Kidney (tissue), 22 donors: Measurements from ENCODE around the gene HPS4. TPM values are rescaled to one million over a fixed set of nuclear protein-coding genes. Genes with fewer than 3 reads are reported as not detected.
"Not testable (repeated sequence)": the region's sequence is repeated elsewhere in the genome, so short reads cannot be mapped to it uniquely, and the experiment has no call there.

Experiments used
- DNase-seq, 5 donors: peaks; one replicate each; pipeline ENCODE4 v3.0.0-alpha.2; 2013 to 2020
- FAIRE-seq: peaks from 2 replicates; lab custom pipeline; 2012; peaks lifted over from hg19 to GRCh38; lab: Jason Lieb, UNC
- H3K27ac ChIP-seq, 2 donors: one replicate each; pipeline ENCODE4 v1.7.0; 2013; ENCODE audit warnings: low read depth in 2 of 2, low read length in 2 of 2, inconsistent platforms in 1 of 2
- H3K27me3 ChIP-seq: one replicate; pipeline ENCODE4 v1.7.1; 2013; ENCODE audit warnings: low read length, inconsistent platforms; ENCODE audit not compliant: control insufficient read depth, insufficient read depth
- H3K36me3 ChIP-seq, 3 donors: one replicate each; pipeline versions ENCODE4 v1.7.0 to v1.7.1; 2013; ENCODE audit warnings: low read length in 3 of 3, control low read depth in 1 of 3, inconsistent platforms in 1 of 3; ENCODE audit not compliant: insufficient read depth in 3 of 3, control insufficient read depth in 2 of 3
- H3K4me1 ChIP-seq, 3 donors: one replicate each; pipeline versions ENCODE4 v1.7.0 to v1.7.1; 2013; ENCODE audit warnings: low read length in 3 of 3, inconsistent platforms in 1 of 3, low read depth in 1 of 3; ENCODE audit not compliant: control insufficient read depth in 2 of 3, insufficient read depth in 2 of 3
- H3K4me3 ChIP-seq, 3 donors: one replicate each; pipeline versions ENCODE4 v1.7.0 to v1.8.1; 2013; ENCODE audit warnings: low read length in 3 of 3, control low read depth in 1 of 3, inconsistent platforms in 1 of 3
- H3K9ac ChIP-seq, 3 donors: one replicate each; pipeline versions ENCODE4 v1.7.0 to v1.7.1; 2013; ENCODE audit warnings: low read length in 3 of 3, control low read depth in 1 of 3, inconsistent platforms in 1 of 3
- H3K9me3 ChIP-seq, 3 donors: one replicate each; pipeline versions ENCODE4 v1.7.0 to v1.7.1; 2013; ENCODE audit warnings: low read length in 3 of 3, control low read depth in 1 of 3, inconsistent platforms in 1 of 3; ENCODE audit not compliant: control insufficient read depth in 2 of 3, insufficient read depth in 1 of 3
- intact Hi-C: fragments of 100-400 bp; cut with DNase I; formaldehyde crosslinking; loops from one replicate; pipeline ENCODE4 v1.11.1; 2022
- long read RNA-seq, 10 donors: library from polyadenylated mRNA in 1 of 10; unstranded in 1 of 10; transcript quantifications; one replicate each; pipeline ENCODE4 v2.0.0 and lab custom pipeline, GENCODE V29; 2021 to 2026
- polyA plus RNA-seq: library from polyadenylated mRNA; stranded (reverse); fragments of 350-450 nt; fragmentation: Illumina TruSeq; extraction: RNeasy Lipid Tissue Mini Kit (QIAGEN cat#74804); gene quantifications from one replicate; pipeline ENCODE4 v1.2.3, GENCODE V29; 2014; ENCODE audit warnings: low read depth, low replicate concordance; ENCODE audit not compliant: insufficient read depth
- total RNA-seq: library from RNA; stranded (reverse); fragmentation: NEBNext Ultra II Directional; extraction: Animal tissue kit (Norgen Biotek cat#: 25700); gene quantifications from one replicate; pipeline ENCODE4 v1.2.1, GENCODE V29; 2021
- TF ChIP-seq, protein P1 (sequence below): IDR thresholded peaks from 3 replicates; pipeline ENCODE4 v1.5.1; 2012; ENCODE audit warnings: mild to moderate bottlenecking, moderate library complexity, borderline replicate concordance; ENCODE audit not compliant: insufficient read depth; ENCODE audit errors: extremely low read depth
- donor health status: control.
- donor health status: control.
- donor health status: control.
- donor health status: control.
- donor health status: control.
- donor health status: DM: yes; HTN: yes; CAD: no.
- donor health status: Normal renal cell carcinoma (clear cell type).

HPS4 gene
- 35.5 TPM for total RNA-seq
- polyA plus RNA-seq, result 11.9 TPM
- long read RNA-seq, donor 1, full-length matches to known transcripts, result 3 of 3 reads
- long read RNA-seq, donor 1, partial matches to known transcripts, result 0 of 3 reads
- long read RNA-seq, donor 1, other reads (novel, unspliced or antisense), result 0 of 3 reads
- long read RNA-seq, donor 2, partial matches to known transcripts, result 0 of 1 reads
- long read RNA-seq, donor 2, other reads (novel, unspliced or antisense), result 0 of 1 reads
- long read RNA-seq, donor 3, full-length matches to known transcripts, result 4 of 4 reads
- long read RNA-seq, donor 3, partial matches to known transcripts, result 0 of 4 reads
- long read RNA-seq, donor 3, other reads (novel, unspliced or antisense), result 0 of 4 reads
- long read RNA-seq, donor 4, partial matches to known transcripts, result 0 of 1 reads
- long read RNA-seq, donor 4, other reads (novel, unspliced or antisense), result 0 of 1 reads
- long read RNA-seq, donor 5, result 0 reads
- long read RNA-seq, donor 6, result 0 reads
- long read RNA-seq, donor 7, full-length matches to known transcripts, result 4 of 30 reads
- long read RNA-seq, donor 7, partial matches to known transcripts, result 13 of 30 reads
- long read RNA-seq, donor 7, other reads (novel, unspliced or antisense), result 13 of 30 reads
- long read RNA-seq, donor 8, partial matches to known transcripts, result 15 of 15 reads
- long read RNA-seq, donor 8, other reads (novel, unspliced or antisense), result 0 of 15 reads
- long read RNA-seq, donor 9, full-length matches to known transcripts, result 1 of 1 reads
- long read RNA-seq, donor 9, partial matches to known transcripts, result 0 of 1 reads
- long read RNA-seq, donor 9, other reads (novel, unspliced or antisense), result 0 of 1 reads
- long read RNA-seq, donor 10, full-length matches to known transcripts, result 2 of 2 reads
- long read RNA-seq, donor 10, partial matches to known transcripts, result 0 of 2 reads
- long read RNA-seq, donor 10, other reads (novel, unspliced or antisense), result 0 of 2 reads

DNA sequence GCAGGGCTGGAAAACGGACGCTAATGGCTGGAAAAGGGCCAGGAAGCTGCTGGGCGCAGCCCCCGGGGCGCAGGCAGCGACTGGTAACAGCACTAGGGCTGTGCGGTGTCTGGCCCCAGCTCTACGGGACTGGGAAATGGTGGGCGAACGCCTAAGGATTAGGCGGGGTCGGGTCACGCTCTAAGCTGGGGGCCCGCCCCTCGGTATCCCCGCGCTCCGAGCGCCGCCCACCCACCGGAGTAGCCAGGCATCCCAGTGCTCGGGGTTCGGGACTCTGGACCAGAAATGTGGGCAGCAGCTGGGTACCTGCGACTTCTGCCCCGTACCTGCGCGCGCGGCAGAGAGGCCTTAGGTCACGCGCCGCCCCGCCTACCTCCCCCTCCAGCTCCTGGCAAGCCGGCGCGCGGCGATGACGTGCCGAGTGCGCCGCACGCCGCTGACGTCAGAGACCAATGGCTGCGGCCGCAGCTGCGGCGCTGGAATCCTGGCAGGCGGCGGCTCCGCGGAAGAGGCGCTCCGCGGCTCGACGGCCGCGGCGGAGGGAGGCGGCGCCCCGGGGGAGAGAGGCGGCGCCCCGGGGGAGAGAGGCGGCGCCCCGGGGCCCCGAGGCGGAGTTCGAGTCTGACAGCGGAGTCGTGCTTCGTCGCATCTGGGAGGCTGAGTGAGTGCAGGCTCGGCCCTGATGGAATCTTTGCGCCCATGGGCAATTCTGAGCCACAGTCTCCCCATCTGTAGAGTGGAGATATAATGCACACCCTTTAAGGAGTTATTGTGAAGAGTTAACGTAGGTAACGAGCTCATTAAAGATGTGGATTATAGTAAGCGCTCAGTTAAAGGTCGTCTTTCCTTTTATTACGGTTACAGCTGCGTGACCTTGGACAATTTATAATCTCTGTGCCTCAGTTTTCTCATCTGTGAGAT is at the start of gene HPS4, which contains the start of gene SRRD:
Gene HPS4 (minus strand): TSS at position 345 of the 921 bp plus-strand sequence. CDS start 2,021 bp downstream, outside the sequence.
Gene SRRD (plus strand): TSS at position 439 of the 921 bp plus-strand sequence. CDS start 14 bp downstream, at position 453.
- H3K27ac ChIP-seq, result peak within 1 kb of the TSS; percentile 92 to 96
- TF ChIP-seq, protein P1, sequence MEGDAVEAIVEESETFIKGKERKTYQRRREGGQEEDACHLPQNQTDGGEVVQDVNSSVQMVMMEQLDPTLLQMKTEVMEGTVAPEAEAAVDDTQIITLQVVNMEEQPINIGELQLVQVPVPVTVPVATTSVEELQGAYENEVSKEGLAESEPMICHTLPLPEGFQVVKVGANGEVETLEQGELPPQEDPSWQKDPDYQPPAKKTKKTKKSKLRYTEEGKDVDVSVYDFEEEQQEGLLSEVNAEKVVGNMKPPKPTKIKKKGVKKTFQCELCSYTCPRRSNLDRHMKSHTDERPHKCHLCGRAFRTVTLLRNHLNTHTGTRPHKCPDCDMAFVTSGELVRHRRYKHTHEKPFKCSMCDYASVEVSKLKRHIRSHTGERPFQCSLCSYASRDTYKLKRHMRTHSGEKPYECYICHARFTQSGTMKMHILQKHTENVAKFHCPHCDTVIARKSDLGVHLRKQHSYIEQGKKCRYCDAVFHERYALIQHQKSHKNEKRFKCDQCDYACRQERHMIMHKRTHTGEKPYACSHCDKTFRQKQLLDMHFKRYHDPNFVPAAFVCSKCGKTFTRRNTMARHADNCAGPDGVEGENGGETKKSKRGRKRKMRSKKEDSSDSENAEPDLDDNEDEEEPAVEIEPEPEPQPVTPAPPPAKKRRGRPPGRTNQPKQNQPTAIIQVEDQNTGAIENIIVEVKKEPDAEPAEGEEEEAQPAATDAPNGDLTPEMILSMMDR, result peak; percentile 12
- peaks cover 0 to 10% (median 6%) of the 10 kb centered on the region in 3 donors for H3K36me3 ChIP-seq
- H3K9ac ChIP-seq, result peak within 1 kb of the TSS; percentile 81 to 98 (median 95)
- intact Hi-C loops, result no loop called here
- peak within 1 kb of the TSS; percentile 81 to 100 (median 98) for H3K4me3 ChIP-seq
- H3K9me3 ChIP-seq, result no peaks in the 10 kb centered on the region
- H3K27me3 ChIP-seq, result no peaks in the 10 kb centered on the region
- FAIRE-seq (no peak), DNase-seq (peak; percentile 93 to 97 (median 96))
- peaks cover 5 to 25% (median 9%) of the 10 kb centered on the region in 3 donors for H3K4me1 ChIP-seq

DNA sequence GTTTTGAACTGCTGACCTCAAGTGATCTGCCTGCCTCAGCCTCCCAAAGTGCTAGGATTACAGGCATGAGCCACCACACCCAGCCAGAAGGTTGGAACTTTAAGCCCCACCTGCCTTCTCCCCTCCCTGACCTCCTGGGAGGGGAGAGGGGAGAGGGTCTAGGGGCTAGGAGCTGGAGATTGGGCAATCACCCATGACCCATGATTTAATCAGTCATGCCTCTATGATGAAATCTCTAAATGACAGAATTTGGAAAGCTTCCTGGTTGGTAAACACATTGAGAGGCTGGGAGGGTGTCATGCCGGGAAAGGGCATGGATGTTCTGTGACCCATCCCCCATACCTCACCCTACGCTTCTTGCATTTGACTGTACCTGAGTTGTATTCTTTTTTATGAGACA is 45.8 kb upstream of the HPS4 start:
- FAIRE-seq (no peak), DNase-seq (no peak)
- intact Hi-C loops, result no loop called here
- Histone ChIP-seq H3K9ac (no peak overlapping the region), H3K9me3 (no peaks in the 10 kb centered on the region), H3K4me3 (no peak overlapping the region), H3K4me1 (peaks cover 0 to 5% (median 0%) of the 10 kb centered on the region in 3 donors), H3K27me3 (no peaks in the 10 kb centered on the region), H3K36me3 (peaks cover 0 to 3% (median 0%) of the 10 kb centered on the region in 3 donors), H3K27ac (no peak overlapping the region)
- TF ChIP-seq, protein P1, result no peak

DNA sequence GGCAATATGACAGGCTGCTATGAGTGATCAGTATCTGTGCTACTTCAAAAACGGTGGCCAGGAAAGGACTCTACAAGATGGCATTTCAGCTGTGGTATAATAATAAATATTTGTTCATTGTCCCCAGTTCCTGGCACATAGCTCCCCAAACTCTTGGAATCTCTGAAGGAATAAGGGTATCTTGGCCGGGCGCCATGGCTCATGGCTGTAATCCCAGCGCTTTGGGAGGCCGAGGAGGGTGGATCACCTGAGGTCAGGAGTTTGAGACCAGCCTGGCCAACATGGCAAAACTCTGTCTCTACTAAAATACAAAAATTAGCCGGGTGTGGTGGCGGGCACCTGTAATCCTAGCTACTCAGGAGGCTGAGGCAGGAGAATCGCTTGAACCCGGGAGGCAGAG is 44.9 kb upstream of the HPS4 start:
- DNase-seq, H3K9ac ChIP-seq, H3K27me3 ChIP-seq, intact Hi-C loops, H3K27ac ChIP-seq, H3K4me1 ChIP-seq, H3K4me3 ChIP-seq, H3K36me3 ChIP-seq, H3K9me3 ChIP-seq, FAIRE-seq: not testable (repeated sequence)
